Panc1 (cell line): ENCODE results near the gene CAPN8. TPM values are rescaled to one million over a fixed set of nuclear protein-coding genes. Genes with fewer than 3 reads are reported as not detected.

Experiments used
- ATAC-seq: fragments of 200-7000 bp; cut with Tn5 transposase; 2 replicates; pipeline ENCODE4 v1.9.1; 2020; ENCODE audit warnings: mild to moderate bottlenecking, moderate library complexity
- BruUV-seq: library from RNA; stranded (reverse); fragments of 400-500 nt; replicated peaks from 2 replicates; lab custom pipeline; 2021; lab: Mats Ljungman, UMichigan
- CTCF ChIA-PET: fragments of 300-600 bp; sonication (Branson Sonifier 250); formaldehyde crosslinking; loops from one replicate; lab custom pipeline; 2022; ENCODE audit warnings: antibody characterized with exemption; lab: Charles Lee
- POLR2A ChIA-PET: fragments of 300-600 bp; sonication (Branson Sonifier 250); formaldehyde crosslinking; loops from one replicate; lab custom pipeline; 2022; ENCODE audit warnings: antibody characterized with exemption; lab: Charles Lee
- DNase-seq: peaks from one replicate; pipeline ENCODE4 v3.0.0-alpha.2; 2010; ENCODE audit warnings: low read depth, low spot score
- H3K27ac ChIP-seq: 2 replicates; pipeline ENCODE4 v1.5.1; 2011; ENCODE audit warnings: mild to moderate bottlenecking, low read length, inconsistent platforms
- H3K27me3 ChIP-seq: fragments of 200-500 bp; sonication (Bioruptor generic); 2 replicates; pipeline ENCODE4 v1.6.0; 2014; ENCODE audit warnings: low read length, inconsistent platforms; ENCODE audit not compliant: control insufficient read depth, insufficient read depth
- H3K36me3 ChIP-seq: fragments of 200-500 bp; sonication (Bioruptor generic); 2 replicates; pipeline ENCODE4 v1.5.1; 2014; ENCODE audit warnings: inconsistent platforms, mild to moderate bottlenecking, low read length, moderate library complexity; ENCODE audit not compliant: control insufficient read depth, insufficient read depth
- H3K4me1 ChIP-seq: 2 replicates; pipeline ENCODE4 v1.5.1; 2011; ENCODE audit warnings: inconsistent platforms, mild to moderate bottlenecking, low read length, moderate library complexity; ENCODE audit not compliant: control insufficient read depth, insufficient read depth
- H3K4me3 ChIP-seq, 2 experiments: 2 replicates each; pipeline ENCODE4 v1.5.1; 2011 to 2012; ENCODE audit warnings: low read depth in 2 of 2, low read length in 2 of 2, mild to moderate bottlenecking in 2 of 2, inconsistent platforms in 1 of 2, moderate library complexity in 1 of 2
- H3K9me3 ChIP-seq: fragments of 200-500 bp; sonication (Bioruptor generic); 2 replicates; pipeline ENCODE4 v1.5.1; 2014; ENCODE audit warnings: low read depth, mild to moderate bottlenecking, inconsistent platforms, low read length, moderate library complexity; ENCODE audit not compliant: control insufficient read depth, insufficient read depth
- POLR2AphosphoS5 ChIP-seq: IDR thresholded peaks from 2 replicates; pipeline ENCODE4 v1.6.1; 2012; ENCODE audit warnings: mild to moderate bottlenecking, low read depth, low read length, moderate library complexity
- SIN3A ChIP-seq: IDR thresholded peaks from 2 replicates; pipeline ENCODE4 v1.6.1; 2012; ENCODE audit warnings: low read depth, mild to moderate bottlenecking, low read length, moderate library complexity, borderline replicate concordance; ENCODE audit not compliant: insufficient read depth
- TCF7L2 ChIP-seq: IDR thresholded peaks from 2 replicates; pipeline ENCODE4 v1.6.1; 2011; ENCODE audit warnings: mild to moderate bottlenecking, low read depth, low read length, inconsistent platforms
- in situ Hi-C: cut with HindIII; loops from 2 replicates; pipeline ENCODE4 v1.10.0; 2016; ENCODE audit warnings: low sequenced_read_pairs, low pct_unique_long_range_greater_than_20kb
- intact Hi-C: fragments of 100-400 bp; cut with micrococcal nuclease; formaldehyde crosslinking; loops from one replicate; pipeline ENCODE4 v1.10.0; 2022; ENCODE audit not compliant: unreplicated experiment
- total RNA-seq: library from RNA; stranded (reverse); gene quantifications from one replicate; pipeline ENCODE4 v1.2.1, GENCODE V29; 2021; ENCODE audit not compliant: unreplicated experiment
- TF ChIP-seq, protein P1 (sequence below), 2 experiments: IDR thresholded peaks; 2 replicates each; pipeline ENCODE4 v1.6.1; 2011 to 2012; ENCODE audit warnings: low read depth in 2 of 2, control low read depth in 1 of 2, low read length in 1 of 2, mild to moderate bottlenecking in 1 of 2, moderate library complexity in 1 of 2; ENCODE audit not compliant: insufficient read depth in 1 of 2
- TF ChIP-seq, protein P2 (sequence below): fragments of 450-650 bp; IDR thresholded peaks from 2 replicates; pipeline ENCODE4 v1.5.1; 2017; ENCODE audit warnings: mild to moderate bottlenecking

CAPN8 gene
- total RNA-seq, 1 experiment from 2014 or later = 0.28 TPM

DNA sequence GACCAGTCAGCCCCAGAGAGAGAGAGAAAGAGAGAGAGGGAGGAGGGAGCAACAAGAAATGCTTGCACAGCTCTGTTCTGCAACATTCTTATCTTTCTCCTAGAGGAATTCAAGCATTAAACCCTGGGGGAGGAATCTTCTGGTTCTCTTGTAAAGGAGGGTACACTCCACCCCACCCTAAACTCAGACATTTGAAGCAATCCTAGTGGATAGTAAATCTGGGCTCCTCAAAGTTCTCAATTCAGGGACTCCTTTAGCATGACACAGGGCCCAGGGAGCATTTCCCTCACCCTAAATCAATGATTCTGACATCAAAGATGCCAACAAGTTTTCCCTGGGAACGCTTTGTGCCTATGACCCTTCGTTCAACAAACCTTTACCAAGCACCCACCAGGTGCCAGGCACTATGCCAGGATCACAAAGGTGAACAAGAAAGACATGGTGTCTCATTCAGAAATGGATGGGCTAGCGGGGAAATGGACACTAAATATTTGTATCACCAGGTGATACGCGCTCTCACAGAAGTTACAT lies 35.0 kb upstream of the CAPN8 start:
- H3K4me3 ChIP-seq = no peak overlapping the region; a peak in 1 of 4 replicates
- no peak for DNase-seq
- TSS peak; percentile 86 for BruUV-seq
- H3K27me3 ChIP-seq = no peaks in the 10 kb centered on the region
- POLR2A ChIA-PET = interaction anchor here (0.9 kb wide), 1 partner anchor 146 kb away, joined by 3 read pairs; no protein-coding TSS in a partner anchor
- peak overlapping the region; percentile 90 for H3K27ac ChIP-seq
- intact Hi-C loops (loop anchor here (10.0 kb wide), 1 partner anchor 634 kb away; the partner anchor contains the start of gene NVL), in situ Hi-C loops (no loop called here)
- no peaks in the 10 kb centered on the region for H3K9me3 ChIP-seq
- 0 out of 2 replicates have a peak, but pooled peaks have one; percentile 16 for TF ChIP-seq TCF7L2
- TF ChIP-seq, protein P1, sequence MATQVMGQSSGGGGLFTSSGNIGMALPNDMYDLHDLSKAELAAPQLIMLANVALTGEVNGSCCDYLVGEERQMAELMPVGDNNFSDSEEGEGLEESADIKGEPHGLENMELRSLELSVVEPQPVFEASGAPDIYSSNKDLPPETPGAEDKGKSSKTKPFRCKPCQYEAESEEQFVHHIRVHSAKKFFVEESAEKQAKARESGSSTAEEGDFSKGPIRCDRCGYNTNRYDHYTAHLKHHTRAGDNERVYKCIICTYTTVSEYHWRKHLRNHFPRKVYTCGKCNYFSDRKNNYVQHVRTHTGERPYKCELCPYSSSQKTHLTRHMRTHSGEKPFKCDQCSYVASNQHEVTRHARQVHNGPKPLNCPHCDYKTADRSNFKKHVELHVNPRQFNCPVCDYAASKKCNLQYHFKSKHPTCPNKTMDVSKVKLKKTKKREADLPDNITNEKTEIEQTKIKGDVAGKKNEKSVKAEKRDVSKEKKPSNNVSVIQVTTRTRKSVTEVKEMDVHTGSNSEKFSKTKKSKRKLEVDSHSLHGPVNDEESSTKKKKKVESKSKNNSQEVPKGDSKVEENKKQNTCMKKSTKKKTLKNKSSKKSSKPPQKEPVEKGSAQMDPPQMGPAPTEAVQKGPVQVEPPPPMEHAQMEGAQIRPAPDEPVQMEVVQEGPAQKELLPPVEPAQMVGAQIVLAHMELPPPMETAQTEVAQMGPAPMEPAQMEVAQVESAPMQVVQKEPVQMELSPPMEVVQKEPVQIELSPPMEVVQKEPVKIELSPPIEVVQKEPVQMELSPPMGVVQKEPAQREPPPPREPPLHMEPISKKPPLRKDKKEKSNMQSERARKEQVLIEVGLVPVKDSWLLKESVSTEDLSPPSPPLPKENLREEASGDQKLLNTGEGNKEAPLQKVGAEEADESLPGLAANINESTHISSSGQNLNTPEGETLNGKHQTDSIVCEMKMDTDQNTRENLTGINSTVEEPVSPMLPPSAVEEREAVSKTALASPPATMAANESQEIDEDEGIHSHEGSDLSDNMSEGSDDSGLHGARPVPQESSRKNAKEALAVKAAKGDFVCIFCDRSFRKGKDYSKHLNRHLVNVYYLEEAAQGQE (IDR thresholded peaks at IDR 0.05; ENCODE audit: insufficient read depth in 1 of 2, low read depth in 2 of 2, low read length in 1 of 2) = no peak
- CTCF ChIA-PET = interaction anchor here (1.2 to 1.3 kb wide), 2 partner anchors 48 to 58 kb away, joined by 6 to 7 read pairs; no protein-coding TSS in a partner anchor
- no peaks in the 10 kb centered on the region for H3K36me3 ChIP-seq
- H3K4me1 ChIP-seq = peaks cover 45% of the 10 kb centered on the region
- ATAC-seq = peak; percentile 2; the same call in 1 of the 2 replicates

DNA sequence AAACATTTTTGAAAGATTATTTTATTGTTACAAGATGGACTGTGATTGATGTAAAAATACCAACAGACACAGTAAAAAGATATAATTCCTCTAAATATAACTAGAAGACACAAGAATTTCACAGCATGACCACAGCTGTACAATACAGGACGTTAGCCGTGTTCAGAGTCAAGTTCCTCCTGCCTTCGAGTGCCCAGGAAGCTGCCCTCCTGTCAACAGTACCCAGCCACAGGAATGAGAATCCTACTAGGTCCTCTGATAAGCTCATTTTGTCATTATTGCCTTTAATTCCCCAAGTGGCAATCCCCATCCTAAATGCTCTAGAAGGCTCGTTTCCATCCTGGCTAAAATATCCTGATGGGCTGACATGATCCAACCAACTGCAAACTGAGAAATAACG lies 30.4 kb upstream of the CAPN8 start:
- intact Hi-C loops = loop anchor here (5.0 kb wide), 1 partner anchor 356 kb away; no protein-coding TSS in a partner anchor
- POLR2A ChIA-PET = no interaction called here
- H3K36me3 ChIP-seq = no peaks in the 10 kb centered on the region

More for the DNA sequence above, 30.4 kb upstream of the CAPN8 start:
- H3K4me1 ChIP-seq = peaks cover 12% of the 10 kb centered on the region
- in situ Hi-C loops = no loop called here
- H3K27ac ChIP-seq = no peak overlapping the region
- CTCF ChIA-PET = interaction anchor here (0.6 to 1.4 kb wide), 3 partner anchors 12 to 360 kb away, joined by 3 to 6 read pairs (median 4); no protein-coding TSS in a partner anchor
- DNase-seq (no peak), ATAC-seq (no peak)
- no peak overlapping the region for H3K4me3 ChIP-seq
- TF ChIP-seq SIN3A (no peak), POLR2AphosphoS5 (no peak), TCF7L2 (no peak)
- TF ChIP-seq, protein P2, sequence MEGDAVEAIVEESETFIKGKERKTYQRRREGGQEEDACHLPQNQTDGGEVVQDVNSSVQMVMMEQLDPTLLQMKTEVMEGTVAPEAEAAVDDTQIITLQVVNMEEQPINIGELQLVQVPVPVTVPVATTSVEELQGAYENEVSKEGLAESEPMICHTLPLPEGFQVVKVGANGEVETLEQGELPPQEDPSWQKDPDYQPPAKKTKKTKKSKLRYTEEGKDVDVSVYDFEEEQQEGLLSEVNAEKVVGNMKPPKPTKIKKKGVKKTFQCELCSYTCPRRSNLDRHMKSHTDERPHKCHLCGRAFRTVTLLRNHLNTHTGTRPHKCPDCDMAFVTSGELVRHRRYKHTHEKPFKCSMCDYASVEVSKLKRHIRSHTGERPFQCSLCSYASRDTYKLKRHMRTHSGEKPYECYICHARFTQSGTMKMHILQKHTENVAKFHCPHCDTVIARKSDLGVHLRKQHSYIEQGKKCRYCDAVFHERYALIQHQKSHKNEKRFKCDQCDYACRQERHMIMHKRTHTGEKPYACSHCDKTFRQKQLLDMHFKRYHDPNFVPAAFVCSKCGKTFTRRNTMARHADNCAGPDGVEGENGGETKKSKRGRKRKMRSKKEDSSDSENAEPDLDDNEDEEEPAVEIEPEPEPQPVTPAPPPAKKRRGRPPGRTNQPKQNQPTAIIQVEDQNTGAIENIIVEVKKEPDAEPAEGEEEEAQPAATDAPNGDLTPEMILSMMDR = no peak
- TF ChIP-seq, protein P1 (IDR thresholded peaks at IDR 0.05; ENCODE audit: insufficient read depth in 1 of 2, low read depth in 2 of 2, low read length in 1 of 2) = no peak
- no peaks in the 10 kb centered on the region for H3K27me3 ChIP-seq
- BruUV-seq = no TSS peak
- H3K9me3 ChIP-seq = no peaks in the 10 kb centered on the region
